Thyroid gland (tissue), 4 donors: ENCODE measurements around the gene RASSF1. TPM values are rescaled to one million over a fixed set of nuclear protein-coding genes. Genes with fewer than 3 reads are reported as not detected.
A peak's percentile ranks its signal among the peaks of the same experiment; 100 is the strongest.

Source experiments
- DNase-seq, 2 donors: peaks; one replicate each; pipeline ENCODE4 v3.0.0-alpha.2; 2019
- H3K27ac ChIP-seq, 3 donors: fragments of 200-600 bp; sonication (generic); 1 replicate in 2 of 3; 2 replicates in 1 of 3; pipeline ENCODE4 v1.5.1; 2016 to 2019; ENCODE audit warnings: mild to moderate bottlenecking in 1 of 3, moderate library complexity in 1 of 3
- H3K27me3 ChIP-seq: fragments of 200-600 bp; sonication (generic); one replicate; pipeline ENCODE4 v1.5.1; 2019
- H3K36me3 ChIP-seq, 2 donors: fragments of 200-600 bp; sonication (generic); one replicate each; pipeline ENCODE4 v1.5.1; 2016 to 2019
- H3K4me1 ChIP-seq, 2 donors: fragments of 200-600 bp; sonication (generic); one replicate each; pipeline ENCODE4 v1.5.1; 2017 to 2019
- H3K4me3 ChIP-seq, 3 donors: fragments of 200-600 bp; sonication (generic); replicated peaks in 1 of 3; 1 replicate in 2 of 3; 2 replicates in 1 of 3; pipeline ENCODE4 v1.5.1; 2016; ENCODE audit warnings: mild to moderate bottlenecking in 1 of 3
- H3K9me3 ChIP-seq: fragments of 200-600 bp; sonication (generic); one replicate; pipeline ENCODE4 v1.5.1; 2017
- POLR2A ChIP-seq, 2 donors: fragments of 450-650 bp; IDR thresholded peaks; one replicate each; pipeline ENCODE4 v1.6.1; 2017; ENCODE audit warnings: antibody characterized with exemption in 2 of 2, mild to moderate bottlenecking in 2 of 2, moderate library complexity in 1 of 2
- WGBS, 2 donors: methylation state at CpG; one replicate each; pipeline ENCODE4 v1.1.5; 2017; 5-methylcytosine and 5-hydroxymethylcytosine counted together
- intact Hi-C: fragments of 100-400 bp; cut with DNase I; formaldehyde crosslinking; loops from one replicate; pipeline ENCODE4 v1.15.1; 2023
- total RNA-seq, 4 donors: library from RNA; depleted of rRNA; stranded (reverse); fragments of >200 nt; gene quantifications; one replicate each; pipeline ENCODE4 v1.2.3, GENCODE V29; 2016
- TF ChIP-seq, protein P1 (sequence below), 6 experiments: fragments of 200-600 bp in 3 of 6; fragments of 450-650 bp in 3 of 6; sonication (generic) in 3 of 6; IDR thresholded peaks; one replicate each; pipeline ENCODE4 v1.5.1; 2016 to 2019; ENCODE audit warnings: antibody characterized with exemption in 6 of 6, mild to moderate bottlenecking in 2 of 6, inconsistent platforms in 1 of 6, moderate library complexity in 1 of 6

The RASSF1 gene
- total RNA-seq, 4 donors from 2014 or later = 18.9 to 42.6 (median 24.8) TPM

DNA sequence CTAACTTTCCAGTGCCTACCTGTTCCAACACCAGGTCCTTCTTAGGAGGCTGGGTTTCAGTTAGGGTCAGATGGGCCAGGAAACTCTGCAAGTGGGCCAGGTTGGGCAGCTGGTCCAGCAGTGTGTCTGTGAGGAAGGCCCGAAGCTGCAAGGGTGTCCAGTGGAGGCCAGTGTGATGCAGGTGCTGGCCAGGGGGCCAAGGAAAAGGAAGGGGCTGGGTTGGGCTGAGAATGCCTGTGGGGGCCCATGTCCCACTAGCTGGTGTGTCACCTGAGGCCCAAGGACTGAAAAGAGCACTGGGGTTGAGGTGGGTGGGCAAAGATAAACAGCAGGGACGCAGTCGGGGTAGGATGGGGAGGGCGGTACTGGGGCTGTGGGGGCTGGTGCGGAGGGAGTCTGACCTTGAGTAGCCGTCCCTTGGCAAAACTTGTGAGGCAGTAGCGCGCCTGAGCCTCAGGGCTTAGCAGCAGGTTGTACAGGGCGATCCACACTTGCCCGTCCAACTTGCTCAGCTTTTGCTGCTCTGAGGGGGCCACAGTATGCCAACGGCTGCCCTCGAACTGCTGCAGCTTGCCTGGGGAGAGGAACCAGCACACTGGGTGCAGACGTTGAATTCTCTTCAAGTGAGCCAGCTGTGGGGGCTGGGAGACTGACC lies 1.5 kb upstream of the RASSF1 start:
- no peaks in the 10 kb centered on the region for H3K9me3 ChIP-seq
- H3K4me1 ChIP-seq = peaks cover 16 to 35% of the 10 kb centered on the region in 2 donors
- no peak for DNase-seq
- WGBS, 2 donors = 89 to 94% methylated on average over 13 of the region's 13 CpGs
- intact Hi-C loops = no loop called here
- no peaks in the 10 kb centered on the region for H3K27me3 ChIP-seq
- H3K27ac ChIP-seq = no peak overlapping the region
- H3K36me3 ChIP-seq = no peaks in the 10 kb centered on the region
- no peak for TF ChIP-seq POLR2A (IDR thresholded peaks at IDR 0.05)
- TF ChIP-seq, protein P1, sequence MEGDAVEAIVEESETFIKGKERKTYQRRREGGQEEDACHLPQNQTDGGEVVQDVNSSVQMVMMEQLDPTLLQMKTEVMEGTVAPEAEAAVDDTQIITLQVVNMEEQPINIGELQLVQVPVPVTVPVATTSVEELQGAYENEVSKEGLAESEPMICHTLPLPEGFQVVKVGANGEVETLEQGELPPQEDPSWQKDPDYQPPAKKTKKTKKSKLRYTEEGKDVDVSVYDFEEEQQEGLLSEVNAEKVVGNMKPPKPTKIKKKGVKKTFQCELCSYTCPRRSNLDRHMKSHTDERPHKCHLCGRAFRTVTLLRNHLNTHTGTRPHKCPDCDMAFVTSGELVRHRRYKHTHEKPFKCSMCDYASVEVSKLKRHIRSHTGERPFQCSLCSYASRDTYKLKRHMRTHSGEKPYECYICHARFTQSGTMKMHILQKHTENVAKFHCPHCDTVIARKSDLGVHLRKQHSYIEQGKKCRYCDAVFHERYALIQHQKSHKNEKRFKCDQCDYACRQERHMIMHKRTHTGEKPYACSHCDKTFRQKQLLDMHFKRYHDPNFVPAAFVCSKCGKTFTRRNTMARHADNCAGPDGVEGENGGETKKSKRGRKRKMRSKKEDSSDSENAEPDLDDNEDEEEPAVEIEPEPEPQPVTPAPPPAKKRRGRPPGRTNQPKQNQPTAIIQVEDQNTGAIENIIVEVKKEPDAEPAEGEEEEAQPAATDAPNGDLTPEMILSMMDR (IDR thresholded peaks at IDR 0.05) = no peak
- no peak overlapping the region for H3K4me3 ChIP-seq

DNA sequence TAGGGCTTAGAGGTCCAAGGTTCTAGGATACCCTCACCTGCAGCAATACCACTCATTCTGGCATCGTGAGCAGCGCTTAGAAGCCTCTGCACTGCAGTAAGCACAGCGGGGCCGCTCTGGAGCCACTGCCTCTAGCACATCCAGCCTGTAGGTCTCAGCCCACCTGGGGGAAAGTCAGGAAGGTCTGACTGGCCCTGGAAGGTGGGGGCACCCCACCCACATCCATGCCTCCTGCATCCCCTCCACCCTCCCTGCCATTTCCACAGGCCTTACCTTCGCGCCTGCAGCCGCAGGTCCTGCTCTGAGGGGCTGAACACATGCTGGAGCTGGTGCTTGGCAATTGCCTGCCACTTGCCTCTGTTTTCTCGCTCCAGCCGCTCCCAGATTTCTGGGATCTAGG lies 901 bp upstream of the RASSF1 start:
- Histone ChIP-seq H3K4me1 (peaks cover 16 to 32% of the 10 kb centered on the region in 2 donors), H3K27me3 (no peaks in the 10 kb centered on the region), H3K27ac (no peak overlapping the region), H3K4me3 (peak overlapping the region in 1 of 3 donors; percentile 40), H3K36me3 (no peaks in the 10 kb centered on the region), H3K9me3 (no peaks in the 10 kb centered on the region)
- DNase-seq = no peak
- intact Hi-C loops = no loop called here
- 94 to 96% methylated on average over 8 to 9 of the region's 9 CpGs for WGBS, 2 donors
- TF ChIP-seq, protein P1 (IDR thresholded peaks at IDR 0.05) = no peak
- no peak for TF ChIP-seq POLR2A (IDR thresholded peaks at IDR 0.05)

DNA sequence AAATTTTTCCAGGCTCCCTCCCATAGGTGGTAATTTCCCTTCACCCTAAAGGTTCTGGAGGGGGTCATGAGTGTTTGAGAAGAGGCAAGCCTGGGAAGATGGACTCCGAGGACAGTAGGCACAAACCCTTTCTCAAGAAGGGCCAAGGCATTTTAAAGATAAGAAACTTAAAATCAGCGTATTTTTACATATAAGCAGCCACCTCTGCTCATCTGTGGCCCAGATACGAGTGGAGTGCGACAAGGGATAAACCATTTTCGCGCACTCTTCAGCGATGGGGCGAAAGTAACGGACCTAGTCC lies 539 bp downstream of the RASSF1 start:
- 68 to 78% methylated on average over 9 of the region's 9 CpGs for WGBS, 2 donors
- H3K27me3 ChIP-seq = no peaks in the 10 kb centered on the region
- H3K27ac ChIP-seq = peak overlapping the region; percentile 5 to 76 (median 75)
- no peak for DNase-seq
- no peaks in the 10 kb centered on the region for H3K9me3 ChIP-seq
- peak overlapping the region in 1 of 3 donors; percentile 40 for H3K4me3 ChIP-seq
- TF ChIP-seq, protein P1 (IDR thresholded peaks at IDR 0.05) = no peak
- no peak for TF ChIP-seq POLR2A (IDR thresholded peaks at IDR 0.05)
- H3K36me3 ChIP-seq = no peaks in the 10 kb centered on the region
- intact Hi-C loops = no loop called here
- H3K4me1 ChIP-seq = peaks cover 22 to 34% of the 10 kb centered on the region in 2 donors

DNA sequence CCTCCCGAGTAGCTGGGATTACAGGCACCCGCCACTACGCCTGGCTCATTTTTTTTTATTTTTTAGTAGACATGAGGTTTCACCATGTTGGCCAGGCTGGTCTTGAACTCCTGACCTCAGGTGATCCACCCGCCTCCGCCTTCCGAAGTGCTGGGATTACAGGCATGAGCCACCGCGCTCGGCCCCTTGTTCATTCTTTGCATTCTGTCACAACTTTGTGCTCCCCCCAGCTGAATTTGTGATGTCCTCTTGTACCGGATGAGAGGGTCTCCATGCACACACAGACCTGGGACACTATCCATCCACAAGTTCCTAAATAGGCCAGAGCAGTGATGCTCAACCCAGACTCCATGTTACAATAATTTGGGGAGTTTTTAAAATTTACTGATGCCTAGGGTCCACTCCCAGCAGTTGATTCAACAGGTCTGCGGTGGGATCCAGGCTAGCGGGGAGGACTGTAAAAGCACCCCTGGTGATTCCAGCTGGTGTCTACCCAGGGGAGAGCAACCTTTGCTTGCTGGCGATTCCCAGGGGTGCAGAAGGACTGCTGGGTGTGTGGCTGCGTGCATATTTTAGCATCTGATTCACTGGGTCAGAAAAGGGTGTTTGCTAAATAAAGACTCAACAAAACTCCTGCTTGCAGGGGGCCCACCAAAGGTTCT lies 1.0 kb downstream of the RASSF1 start:
- Histone ChIP-seq H3K36me3 (no peaks in the 10 kb centered on the region), H3K27ac (peak overlapping the region; percentile 5 to 76 (median 75)), H3K4me3 (no peak overlapping the region), H3K4me1 (peaks cover 26 to 38% of the 10 kb centered on the region in 2 donors), H3K9me3 (no peaks in the 10 kb centered on the region), H3K27me3 (no peaks in the 10 kb centered on the region)
- WGBS, 2 donors = 77 to 91% methylated on average over 11 to 14 of the region's 14 CpGs
- no peak for DNase-seq
- intact Hi-C loops = no loop called here
- TF ChIP-seq, protein P1 (IDR thresholded peaks at IDR 0.05) = no peak
- no peak for TF ChIP-seq POLR2A (IDR thresholded peaks at IDR 0.05)

DNA sequence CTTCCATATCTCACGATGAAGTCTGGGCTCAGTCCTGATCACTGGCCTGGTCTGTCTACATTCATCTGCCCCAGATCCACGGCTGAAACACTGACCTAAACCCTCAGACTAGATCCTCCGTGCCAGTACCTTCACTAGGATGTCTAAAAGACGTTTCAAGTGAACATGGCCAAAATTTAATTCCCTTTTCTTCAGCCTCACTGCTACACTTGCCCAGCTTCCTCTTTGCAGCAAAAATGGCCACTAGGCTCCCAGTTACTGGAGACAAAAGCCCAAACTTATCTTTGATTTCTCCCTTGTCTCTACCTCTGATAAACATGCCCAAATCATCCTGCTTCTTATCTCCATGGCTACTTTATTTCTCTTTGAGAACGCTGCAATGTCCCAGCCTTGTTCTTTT lies 1.7 kb downstream of the RASSF1 start:
- no peak for TF ChIP-seq POLR2A (IDR thresholded peaks at IDR 0.05)
- TF ChIP-seq, protein P1 (IDR thresholded peaks at IDR 0.05) = no peak
- DNase-seq = no peak
- Histone ChIP-seq H3K4me1 (peaks cover 33 to 45% of the 10 kb centered on the region in 2 donors), H3K4me3 (no peak overlapping the region), H3K27ac (peak overlapping the region in 2 of 3 donors; percentile 91 to 96), H3K27me3 (no peaks in the 10 kb centered on the region), H3K9me3 (no peaks in the 10 kb centered on the region), H3K36me3 (no peaks in the 10 kb centered on the region)
- 76 to 89% methylated on average over 5 of the region's 5 CpGs for WGBS, 2 donors
- intact Hi-C loops = no loop called here
